KMS-11 (cell line): ENCODE measurements around the gene NIPSNAP2.

Experiments used
- H2AFZ ChIP-seq: fragments of 200-600 bp; sonication (generic); 2 replicates; pipeline ENCODE4 v1.6.1; 2016; ENCODE audit warnings: antibody characterized with exemption, mixed run types, low read depth
- H3K27ac ChIP-seq: fragments of 200-600 bp; sonication (generic); 2 replicates; pipeline ENCODE4 v1.6.1; 2016; ENCODE audit warnings: mild to moderate bottlenecking, mixed run types
- H3K27me3 ChIP-seq: fragments of 200-600 bp; sonication (generic); 2 replicates; pipeline ENCODE4 v1.6.1; 2017; ENCODE audit warnings: mild to moderate bottlenecking, low read depth, mixed run types, moderate library complexity; ENCODE audit not compliant: insufficient read depth
- H3K36me3 ChIP-seq: fragments of 200-600 bp; sonication (generic); 2 replicates; pipeline ENCODE4 v1.6.1; 2017; ENCODE audit warnings: mild to moderate bottlenecking, mixed run types; ENCODE audit not compliant: insufficient read depth
- H3K4me1 ChIP-seq: fragments of 200-600 bp; sonication (generic); 2 replicates; pipeline ENCODE4 v1.6.1; 2016; ENCODE audit warnings: mild to moderate bottlenecking, low read depth, mixed run types; ENCODE audit not compliant: poor library complexity, severe bottlenecking
- H3K4me2 ChIP-seq: fragments of 200-600 bp; sonication (generic); 2 replicates; pipeline ENCODE4 v1.7.0; 2016; ENCODE audit warnings: mild to moderate bottlenecking, mixed run types
- H3K4me3 ChIP-seq: fragments of 200-600 bp; sonication (generic); IDR thresholded peaks from 2 replicates; pipeline ENCODE4 v1.6.1; 2017; ENCODE audit warnings: low read depth, low read length, mixed read lengths; ENCODE audit not compliant: insufficient read depth
- H3K79me2 ChIP-seq: fragments of 200-600 bp; sonication (generic); 2 replicates; pipeline ENCODE4 v1.6.1; 2016; ENCODE audit warnings: low read depth, mixed run types; ENCODE audit not compliant: insufficient read depth
- H3K9ac ChIP-seq: fragments of 200-600 bp; sonication (generic); 2 replicates; pipeline ENCODE4 v1.6.1; 2016; ENCODE audit warnings: mild to moderate bottlenecking, mixed run types
- H4K20me1 ChIP-seq: fragments of 200-600 bp; sonication (generic); 2 replicates; pipeline ENCODE4 v1.6.1; 2016; ENCODE audit warnings: mild to moderate bottlenecking, mixed run types; ENCODE audit not compliant: insufficient read depth
- TF ChIP-seq, protein P1 (sequence below): fragments of 200-600 bp; sonication (generic); conservative IDR thresholded peaks from 2 replicates; pipeline ENCODE4 v1.6.1; 2017; ENCODE audit warnings: low read depth, mild to moderate bottlenecking, antibody characterized with exemption, low read length, moderate library complexity, mixed read lengths

The NIPSNAP2 gene

GRCh38 chr7:55953707-55954475, 10.5 kb upstream of the NIPSNAP2 start:
- Histone ChIP-seq H3K4me3 (no peak overlapping the region), H4K20me1 (no peaks in the 10 kb centered on the region), H2AFZ (no peak overlapping the region), H3K9ac (no peak overlapping the region), H3K27me3 (no peaks in the 10 kb centered on the region), H3K4me1 (no peaks in the 10 kb centered on the region), H3K4me2 (no peak overlapping the region), H3K36me3 (peaks cover 3% of the 10 kb centered on the region; the same call in 1 of the 2 replicates), H3K79me2 (peaks cover 10% of the 10 kb centered on the region), H3K27ac (no peak overlapping the region)
- TF ChIP-seq, protein P1, sequence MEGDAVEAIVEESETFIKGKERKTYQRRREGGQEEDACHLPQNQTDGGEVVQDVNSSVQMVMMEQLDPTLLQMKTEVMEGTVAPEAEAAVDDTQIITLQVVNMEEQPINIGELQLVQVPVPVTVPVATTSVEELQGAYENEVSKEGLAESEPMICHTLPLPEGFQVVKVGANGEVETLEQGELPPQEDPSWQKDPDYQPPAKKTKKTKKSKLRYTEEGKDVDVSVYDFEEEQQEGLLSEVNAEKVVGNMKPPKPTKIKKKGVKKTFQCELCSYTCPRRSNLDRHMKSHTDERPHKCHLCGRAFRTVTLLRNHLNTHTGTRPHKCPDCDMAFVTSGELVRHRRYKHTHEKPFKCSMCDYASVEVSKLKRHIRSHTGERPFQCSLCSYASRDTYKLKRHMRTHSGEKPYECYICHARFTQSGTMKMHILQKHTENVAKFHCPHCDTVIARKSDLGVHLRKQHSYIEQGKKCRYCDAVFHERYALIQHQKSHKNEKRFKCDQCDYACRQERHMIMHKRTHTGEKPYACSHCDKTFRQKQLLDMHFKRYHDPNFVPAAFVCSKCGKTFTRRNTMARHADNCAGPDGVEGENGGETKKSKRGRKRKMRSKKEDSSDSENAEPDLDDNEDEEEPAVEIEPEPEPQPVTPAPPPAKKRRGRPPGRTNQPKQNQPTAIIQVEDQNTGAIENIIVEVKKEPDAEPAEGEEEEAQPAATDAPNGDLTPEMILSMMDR: no peak

DNA sequence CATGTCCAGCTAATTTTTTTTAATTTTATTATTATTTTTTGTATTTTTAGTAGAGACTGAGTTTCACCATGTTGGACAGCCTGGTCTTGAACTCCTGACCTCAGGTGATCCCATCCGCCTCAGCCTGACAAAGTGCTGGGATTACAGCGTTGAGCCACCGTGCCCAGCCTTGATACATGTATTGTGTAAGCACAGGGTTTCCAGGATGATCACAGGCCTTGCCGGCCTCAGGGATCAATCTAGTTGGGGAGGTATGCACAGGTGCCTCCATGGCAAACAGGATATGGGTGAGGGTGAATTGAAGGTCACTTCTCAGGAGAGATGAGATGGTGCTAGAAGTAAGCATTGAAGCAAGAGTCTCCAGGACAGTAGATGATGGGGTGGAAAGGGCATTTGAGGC, 7.2 kb upstream of the NIPSNAP2 start:
- Histone ChIP-seq H3K4me1 (no peaks in the 10 kb centered on the region), H3K4me3 (no peak overlapping the region), H3K9ac (no peak overlapping the region), H2AFZ (no peak overlapping the region), H3K4me2 (no peak overlapping the region), H3K27me3 (no peaks in the 10 kb centered on the region), H4K20me1 (no peaks in the 10 kb centered on the region), H3K36me3 (peaks cover 3% of the 10 kb centered on the region; the same call in 1 of the 2 replicates), H3K27ac (no peak overlapping the region), H3K79me2 (peaks cover 6% of the 10 kb centered on the region)
- TF ChIP-seq, protein P1: no peak

DNA sequence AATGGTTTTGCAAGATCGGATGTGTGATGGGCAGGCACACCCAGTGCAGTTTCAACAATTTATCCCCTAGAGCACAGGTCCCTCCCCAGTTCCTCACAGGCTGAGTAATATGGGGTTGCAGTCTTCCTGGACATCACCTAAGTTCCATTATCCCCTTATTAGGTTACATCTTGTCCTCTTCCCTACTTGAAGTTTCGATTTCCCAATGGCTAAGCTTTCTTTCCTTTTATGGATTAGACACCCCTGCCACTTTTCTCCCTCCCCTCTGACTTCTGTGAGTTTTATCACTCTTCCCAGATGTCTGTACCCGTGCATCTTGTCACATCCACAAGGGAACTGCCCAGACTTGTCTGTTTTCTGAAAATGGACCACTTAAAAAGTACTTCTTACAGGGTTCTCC, 2.4 kb upstream of the NIPSNAP2 start:
- H3K4me3 ChIP-seq: no peak overlapping the region
- H3K27ac ChIP-seq: no peak overlapping the region
- H3K4me2 ChIP-seq: no peak overlapping the region
- no peak overlapping the region for H2AFZ ChIP-seq
- H3K79me2 ChIP-seq: no peaks in the 10 kb centered on the region
- H3K36me3 ChIP-seq: no peaks in the 10 kb centered on the region
- H3K9ac ChIP-seq: no peak overlapping the region
- H3K27me3 ChIP-seq: no peaks in the 10 kb centered on the region
- H3K4me1 ChIP-seq: peaks cover 10% of the 10 kb centered on the region
- TF ChIP-seq, protein P1: no peak
- H4K20me1 ChIP-seq: no peaks in the 10 kb centered on the region

DNA sequence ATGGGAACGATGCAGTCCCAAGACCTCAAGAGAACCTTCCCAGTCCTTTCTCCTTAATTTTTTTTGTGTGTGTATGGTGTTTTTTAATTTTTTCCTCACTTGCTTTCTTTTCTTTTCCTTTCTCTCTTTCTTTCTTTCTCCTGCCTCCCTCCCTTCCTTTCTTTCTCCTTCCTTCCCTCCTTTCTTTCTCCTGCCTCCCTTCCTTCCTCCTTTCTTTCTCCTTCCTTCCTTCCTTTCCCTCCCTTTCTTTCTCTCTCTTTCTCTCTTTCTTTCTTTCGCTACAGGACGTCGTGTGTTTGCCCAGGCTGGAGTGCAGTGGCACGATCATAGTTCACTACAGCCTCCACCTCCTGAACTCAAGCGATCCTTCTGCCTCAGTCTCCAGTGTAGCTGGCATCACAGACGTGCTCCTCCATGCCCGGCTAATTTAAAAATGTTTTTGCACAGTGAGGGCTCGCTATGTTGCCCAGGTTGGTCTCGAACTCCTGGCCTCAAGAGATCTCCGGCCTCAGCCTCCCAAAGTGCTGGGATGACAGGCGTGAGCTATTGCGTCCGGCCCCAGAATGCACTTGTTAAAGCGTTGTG, 709 bp upstream of the NIPSNAP2 start:
- Histone ChIP-seq H3K79me2 (no peaks in the 10 kb centered on the region), H4K20me1 (no peaks in the 10 kb centered on the region), H3K27me3 (no peaks in the 10 kb centered on the region), H3K4me1 (peaks cover 10% of the 10 kb centered on the region), H2AFZ (peak overlapping the region; percentile 65), H3K4me2 (peak overlapping the region; percentile 65), H3K36me3 (no peaks in the 10 kb centered on the region), H3K4me3 (no peak overlapping the region), H3K27ac (no peak overlapping the region), H3K9ac (peak overlapping the region; percentile 8; the same call in 1 of the 2 replicates)
- TF ChIP-seq, protein P1: no peak
